Lower leg skin (tissue), 4 donors: ENCODE data around the gene LGALS9. TPM values are rescaled to one million over a fixed set of nuclear protein-coding genes. Genes with fewer than 3 reads are reported as not detected.
"Not testable (repeated sequence)": the region's sequence is repeated elsewhere in the genome, so short reads cannot be mapped to it uniquely, and the experiment has no call there.

Experiments used
- DNase-seq, 2 donors: peaks; one replicate each; pipeline ENCODE4 v3.0.0-alpha.2; 2019; ENCODE audit warnings: low spot score in 2 of 2
- H3K4me3 ChIP-seq: fragments of 200-600 bp; sonication (generic); 2 replicates; pipeline ENCODE4 v1.5.1; 2017; ENCODE audit warnings: mild to moderate bottlenecking, low read depth; ENCODE audit not compliant: poor library complexity, severe bottlenecking
- POLR2A ChIP-seq, 2 donors: fragments of 450-650 bp; IDR thresholded peaks; one replicate each; pipeline ENCODE4 v1.6.1; 2016 to 2017; ENCODE audit warnings: antibody characterized with exemption in 2 of 2, mild to moderate bottlenecking in 1 of 2, moderate library complexity in 1 of 2
- WGBS, 2 donors: methylation state at CpG; one replicate each; pipeline ENCODE4 v1.1.5; 2018; 5-methylcytosine and 5-hydroxymethylcytosine counted together
- intact Hi-C: fragments of 100-400 bp; cut with DNase I; formaldehyde crosslinking; loops from one replicate; pipeline ENCODE4 v1.15.0; 2023; ENCODE audit warnings: low total_unique reads
- total RNA-seq, 4 donors: library from RNA; depleted of rRNA; stranded (reverse); fragments of >200 nt; gene quantifications; one replicate each; pipeline ENCODE4 v1.1.0, GENCODE V29; 2016
- TF ChIP-seq, protein P1 (sequence below), 3 donors: fragments of 450-650 bp; IDR thresholded peaks; one replicate each; pipeline ENCODE4 v1.5.1; 2016; ENCODE audit warnings: antibody characterized with exemption in 3 of 3, mild to moderate bottlenecking in 3 of 3, moderate library complexity in 2 of 3

Gene LGALS9
- total RNA-seq, 4 donors from 2014 or later = 3.4 to 15.5 (median 9.5) TPM

DNA sequence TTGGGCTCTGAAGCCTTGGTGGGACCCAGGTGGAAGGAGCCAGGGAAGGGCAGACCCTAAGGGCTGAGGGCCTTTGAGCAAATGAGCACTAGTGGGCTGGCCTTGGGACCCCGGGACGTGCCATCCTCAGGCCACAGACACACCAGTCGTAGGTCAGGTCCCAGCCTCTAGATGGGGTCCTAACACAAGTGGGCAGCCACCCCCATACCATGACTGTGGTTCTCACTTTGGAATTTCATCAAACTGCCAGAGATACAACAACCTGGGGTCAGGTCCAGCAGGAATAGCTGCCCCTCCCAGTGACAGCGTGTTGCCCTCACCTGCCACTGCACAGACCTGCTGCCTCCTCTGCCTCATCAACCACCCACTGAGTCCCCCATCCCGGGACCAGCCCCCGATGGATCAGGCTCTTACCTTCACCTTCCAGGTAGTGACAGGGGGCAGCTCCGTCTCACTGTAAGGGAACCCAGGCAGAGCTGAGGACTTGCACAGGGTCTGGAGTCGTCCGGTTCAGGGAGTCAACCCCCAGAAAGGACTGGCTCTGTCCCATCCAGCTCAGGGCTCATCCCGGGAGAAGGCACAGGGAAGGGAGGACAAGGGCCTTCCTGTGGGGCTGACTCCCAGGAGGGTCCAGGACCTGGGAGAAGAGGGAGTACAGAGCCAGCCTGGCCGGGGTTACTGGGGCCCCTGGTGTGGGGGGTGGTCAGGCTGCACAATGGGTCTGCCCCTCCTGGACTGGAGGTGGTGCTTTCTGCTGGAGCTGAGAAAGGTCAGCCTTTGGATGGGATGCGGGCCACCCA lies 40.0 kb downstream of the LGALS9 start:
- WGBS, 2 donors = 82 to 86% methylated on average over 8 to 12 of the region's 12 CpGs
- TF ChIP-seq, protein P1, sequence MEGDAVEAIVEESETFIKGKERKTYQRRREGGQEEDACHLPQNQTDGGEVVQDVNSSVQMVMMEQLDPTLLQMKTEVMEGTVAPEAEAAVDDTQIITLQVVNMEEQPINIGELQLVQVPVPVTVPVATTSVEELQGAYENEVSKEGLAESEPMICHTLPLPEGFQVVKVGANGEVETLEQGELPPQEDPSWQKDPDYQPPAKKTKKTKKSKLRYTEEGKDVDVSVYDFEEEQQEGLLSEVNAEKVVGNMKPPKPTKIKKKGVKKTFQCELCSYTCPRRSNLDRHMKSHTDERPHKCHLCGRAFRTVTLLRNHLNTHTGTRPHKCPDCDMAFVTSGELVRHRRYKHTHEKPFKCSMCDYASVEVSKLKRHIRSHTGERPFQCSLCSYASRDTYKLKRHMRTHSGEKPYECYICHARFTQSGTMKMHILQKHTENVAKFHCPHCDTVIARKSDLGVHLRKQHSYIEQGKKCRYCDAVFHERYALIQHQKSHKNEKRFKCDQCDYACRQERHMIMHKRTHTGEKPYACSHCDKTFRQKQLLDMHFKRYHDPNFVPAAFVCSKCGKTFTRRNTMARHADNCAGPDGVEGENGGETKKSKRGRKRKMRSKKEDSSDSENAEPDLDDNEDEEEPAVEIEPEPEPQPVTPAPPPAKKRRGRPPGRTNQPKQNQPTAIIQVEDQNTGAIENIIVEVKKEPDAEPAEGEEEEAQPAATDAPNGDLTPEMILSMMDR (IDR thresholded peaks at IDR 0.05) = no peak
- no peak for TF ChIP-seq POLR2A (IDR thresholded peaks at IDR 0.05)
- H3K4me3 ChIP-seq = no peak overlapping the region
- intact Hi-C loops = no loop called here
- no peak for DNase-seq

DNA sequence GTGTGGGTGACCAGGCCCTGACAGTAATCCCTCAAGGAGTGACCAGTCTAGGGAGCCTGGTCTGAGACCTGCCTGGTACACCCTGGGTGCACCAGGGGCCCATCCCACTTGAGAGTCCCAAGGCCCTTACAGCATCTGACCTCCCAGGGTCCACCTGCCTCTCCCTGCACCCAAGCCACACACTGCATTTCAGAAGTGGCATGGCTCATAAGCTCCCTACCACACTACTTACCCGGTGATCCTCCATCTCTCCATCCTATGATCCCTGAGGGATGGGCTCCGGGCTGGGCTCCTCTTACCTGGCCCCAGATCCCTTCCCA lies 40.6 kb downstream of the LGALS9 start:
- 85 to 94% methylated on average over 2 of the region's 2 CpGs for WGBS, 2 donors
- intact Hi-C loops = no loop called here
- no peak for DNase-seq
- no peak overlapping the region for H3K4me3 ChIP-seq
- TF ChIP-seq POLR2A (IDR thresholded peaks at IDR 0.05) = no peak
- TF ChIP-seq, protein P1 (IDR thresholded peaks at IDR 0.05) = no peak

DNA sequence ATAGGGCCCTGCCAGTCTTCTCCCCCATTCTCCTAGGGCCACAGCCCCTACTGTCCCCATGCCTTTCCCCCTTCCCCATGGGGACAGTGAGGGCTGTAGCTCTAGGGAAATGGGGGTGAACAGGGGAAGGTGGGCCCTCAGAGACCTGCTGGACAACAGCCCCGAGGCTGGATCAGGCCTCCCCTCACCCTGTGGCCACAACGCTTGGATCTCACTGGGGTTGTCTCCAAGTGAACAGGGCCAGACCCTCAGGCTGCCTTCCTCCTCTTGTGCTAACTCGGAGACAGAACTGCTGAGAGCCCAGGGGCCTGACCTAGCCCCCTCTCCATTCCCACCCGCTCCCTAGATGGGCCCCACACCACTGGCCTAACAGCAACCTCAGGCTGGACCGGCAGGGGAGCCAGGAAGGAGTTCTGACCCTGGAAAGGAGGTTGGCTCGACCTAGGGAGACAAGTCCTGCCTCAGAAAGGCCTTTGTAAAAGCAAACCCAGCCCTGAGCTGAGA lies 41.0 kb downstream of the LGALS9 start:
- intact Hi-C loops, DNase-seq, H3K4me3 ChIP-seq: not testable (repeated sequence)
- WGBS, 2 donors = 74 to 77% methylated on average over 6 of the region's 6 CpGs

DNA sequence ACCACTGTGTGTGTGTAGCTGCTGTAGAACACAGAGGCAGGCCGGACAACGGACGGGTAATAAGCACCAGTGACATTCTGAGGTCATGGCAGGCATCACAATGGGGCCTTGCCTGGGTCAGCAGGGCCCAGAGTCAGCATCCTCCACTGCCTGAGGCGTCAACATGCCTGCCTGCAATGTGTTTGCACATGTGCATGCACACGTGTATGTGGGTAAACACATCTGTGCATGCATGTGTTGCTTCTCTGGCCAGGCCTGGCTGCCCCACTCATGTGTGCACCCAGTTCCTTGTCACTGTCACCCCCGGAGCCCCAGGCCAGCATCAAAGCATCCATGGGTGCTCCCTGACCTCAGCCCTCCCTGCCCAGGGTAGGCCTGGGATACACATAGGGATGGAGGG lies 43.3 kb downstream of the LGALS9 start:
- no peak overlapping the region for H3K4me3 ChIP-seq
- DNase-seq = no peak
- intact Hi-C loops = no loop called here
- TF ChIP-seq, protein P1 (IDR thresholded peaks at IDR 0.05) = no peak
- no peak for TF ChIP-seq POLR2A (IDR thresholded peaks at IDR 0.05)
- 72 to 86% methylated on average over 5 of the region's 6 CpGs for WGBS, 2 donors

DNA sequence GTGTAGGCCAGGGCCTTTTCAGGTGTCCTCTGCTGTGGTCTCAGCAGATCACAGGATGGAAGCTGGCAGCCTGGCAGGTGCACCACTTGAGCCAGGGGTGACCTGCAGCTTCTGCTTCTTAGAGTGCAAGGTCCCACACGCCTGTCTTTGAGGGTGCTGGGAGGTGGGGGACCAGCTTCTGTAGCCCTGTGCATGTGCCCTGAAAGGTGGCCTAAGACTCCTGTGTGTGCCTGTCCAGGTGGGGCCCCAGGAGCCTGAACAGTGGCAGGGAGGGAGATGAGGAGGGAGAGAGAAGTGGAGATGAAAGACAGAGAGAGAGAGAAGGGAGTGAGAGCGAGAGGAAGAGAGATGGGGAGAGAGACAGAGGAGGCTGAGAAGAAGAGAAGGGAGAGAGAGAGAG lies 46.2 kb downstream of the LGALS9 start:
- H3K4me3 ChIP-seq = no peak overlapping the region
- intact Hi-C loops = no loop called here
- WGBS, 2 donors = 69 to 75% methylated on average over 2 of the region's 2 CpGs
- no peak for TF ChIP-seq POLR2A (IDR thresholded peaks at IDR 0.05)
- TF ChIP-seq, protein P1 (IDR thresholded peaks at IDR 0.05) = no peak
- no peak for DNase-seq

DNA sequence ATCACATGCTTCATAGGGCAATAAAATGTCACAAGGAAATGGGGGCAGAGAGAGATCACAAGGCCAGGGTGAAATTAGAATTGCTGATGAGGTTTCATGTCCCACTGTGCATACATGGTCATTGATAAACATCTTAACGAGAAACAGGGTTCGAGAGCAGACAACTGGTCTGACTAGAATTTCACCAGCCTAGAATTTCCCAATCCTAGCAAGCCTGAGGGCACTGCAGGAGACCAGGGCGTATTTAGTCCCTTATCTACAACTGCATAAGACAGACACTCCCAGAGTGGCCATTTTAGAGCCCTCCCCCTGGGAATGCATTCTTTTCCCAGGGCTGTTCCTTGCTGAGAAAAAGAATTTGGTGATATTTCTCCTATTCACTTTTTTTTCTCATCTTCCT lies 55.3 kb downstream of the LGALS9 start:
- 49 to 57% methylated on average over 3 of the region's 3 CpGs for WGBS, 2 donors
- intact Hi-C loops, H3K4me3 ChIP-seq, DNase-seq: not testable (repeated sequence)

DNA sequence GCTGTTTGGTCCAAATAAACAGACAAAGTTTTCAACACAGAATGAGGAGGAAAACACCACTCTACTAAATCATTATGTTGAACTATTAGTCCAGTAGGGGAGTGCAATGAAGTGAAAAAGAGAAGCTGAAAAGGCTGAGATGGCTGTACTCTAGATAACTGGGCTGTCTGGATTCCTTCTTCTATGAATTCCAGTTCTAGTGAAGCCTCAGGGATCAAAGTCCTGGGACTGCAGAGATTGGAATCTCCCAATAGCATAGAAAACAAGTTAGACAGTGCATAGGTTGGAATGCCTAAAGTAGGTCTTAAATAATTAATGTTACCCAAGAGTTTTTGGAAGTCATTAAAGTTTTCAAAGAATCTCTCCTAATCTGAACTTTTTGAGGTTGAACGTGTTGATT lies 59.9 kb downstream of the LGALS9 start:
- no peak for TF ChIP-seq POLR2A (IDR thresholded peaks at IDR 0.05)
- TF ChIP-seq, protein P1 (IDR thresholded peaks at IDR 0.05) = no peak
- H3K4me3 ChIP-seq = no peak overlapping the region
- WGBS, 2 donors = 74 to 78% methylated on average over 1 of the region's 1 CpG
- DNase-seq = no peak
- intact Hi-C loops = no loop called here

DNA sequence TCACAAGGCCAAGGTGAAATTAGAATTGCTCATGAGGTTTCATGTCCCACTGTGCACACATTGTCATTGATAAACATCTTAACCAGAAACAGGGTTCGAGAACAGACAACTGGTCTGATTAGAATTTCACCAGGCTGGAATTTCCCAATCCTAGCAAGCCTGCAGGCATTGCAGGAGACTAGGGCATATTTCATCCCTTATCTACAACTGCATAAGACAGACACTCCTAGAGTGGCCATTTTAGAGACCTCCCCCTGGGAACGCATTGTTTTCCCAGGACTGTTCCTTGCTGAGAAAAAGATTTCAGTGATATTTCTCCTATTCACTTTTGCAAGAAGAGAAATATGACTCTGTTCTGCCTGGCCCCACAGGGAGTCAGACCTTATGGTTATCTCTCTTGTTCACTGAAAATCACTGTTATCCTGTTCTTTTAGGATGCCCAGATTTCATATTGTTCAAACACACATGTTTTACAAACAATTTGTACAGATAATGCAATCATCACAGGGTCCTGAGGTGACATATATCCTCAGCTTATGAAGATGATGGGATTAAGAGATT lies 64.3 kb downstream of the LGALS9 start:
- H3K4me3 ChIP-seq, intact Hi-C loops, DNase-seq: not testable (repeated sequence)
- WGBS, 2 donors = 73 to 76% methylated on average over 2 of the region's 2 CpGs
